Stimulated activated CD4-positive, alpha-beta T cell treated with anti-CD3 and anti-CD28 coated beads, Interleukin-12 subunit alpha, Interleukin-12 subunit beta, amount 100 ng/mL, for 48 hours (primary cell): ENCODE data around the gene UACA.
"Not testable (repeated sequence)": the region's sequence is repeated elsewhere in the genome, so short reads cannot be mapped to it uniquely, and the experiment has no call there.

ENCODE experiments used
- DNase-seq, 3 donors: peaks; one replicate each; pipeline ENCODE4 v3.0.0-alpha.2; 2020; ENCODE audit warnings: low read depth in 2 of 3, low spot score in 1 of 3

UACA gene

DNA sequence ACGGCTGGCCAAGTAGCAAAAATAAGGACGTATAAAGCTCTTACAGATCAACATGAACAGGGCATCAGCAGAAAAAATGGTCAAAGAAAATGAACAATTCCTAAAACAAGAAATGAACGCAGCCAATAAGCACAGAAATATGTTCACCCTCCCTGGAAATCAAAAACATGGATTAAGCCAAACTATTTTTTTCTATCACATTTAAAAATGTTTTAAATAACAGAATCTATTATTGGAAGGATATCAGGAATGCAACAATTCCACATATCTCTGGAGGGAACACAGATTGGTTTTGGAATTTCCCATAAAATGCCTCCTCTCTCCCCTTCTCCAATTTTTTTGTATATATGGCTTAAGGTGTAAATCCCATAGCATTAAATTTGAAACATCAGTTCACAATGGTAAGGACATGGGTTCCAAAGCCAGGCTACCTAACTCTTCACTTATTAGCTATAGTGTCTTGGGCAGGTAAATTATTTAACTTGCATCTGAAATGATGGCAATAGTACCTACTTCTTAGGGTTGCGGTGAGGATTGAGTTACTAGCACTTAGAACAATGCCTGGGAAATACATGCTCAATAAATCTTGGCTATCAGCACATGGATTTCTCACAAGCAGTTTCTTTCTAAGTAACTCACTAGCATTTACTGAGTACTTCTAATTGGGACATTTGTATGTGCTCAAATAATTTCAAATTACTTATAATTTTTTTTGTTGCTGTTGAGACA lies 10.1 kb downstream of the UACA start:
- DNase-seq, result no peak

DNA sequence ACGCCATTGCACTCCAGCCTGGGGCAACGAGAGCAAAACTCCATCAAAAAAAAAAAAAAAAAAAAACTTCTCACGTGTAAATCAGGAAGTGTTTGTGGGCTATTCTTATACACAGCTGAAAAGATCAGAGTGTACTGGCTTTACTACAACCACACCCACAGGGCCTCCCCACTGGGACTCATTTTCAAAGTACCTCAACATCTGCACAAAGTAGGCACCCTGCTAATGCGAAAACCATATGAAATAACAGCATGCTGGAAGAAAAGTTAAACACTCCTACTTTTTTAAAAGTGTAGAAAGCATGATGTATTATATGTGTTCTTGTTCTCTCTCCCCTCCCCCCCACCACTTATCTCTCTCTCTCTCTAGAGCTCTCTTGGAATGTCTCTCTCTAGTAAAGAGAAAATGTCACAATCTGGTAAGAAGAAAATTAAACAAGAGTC lies 11.1 kb downstream of the UACA start:
- DNase-seq, result no peak

DNA sequence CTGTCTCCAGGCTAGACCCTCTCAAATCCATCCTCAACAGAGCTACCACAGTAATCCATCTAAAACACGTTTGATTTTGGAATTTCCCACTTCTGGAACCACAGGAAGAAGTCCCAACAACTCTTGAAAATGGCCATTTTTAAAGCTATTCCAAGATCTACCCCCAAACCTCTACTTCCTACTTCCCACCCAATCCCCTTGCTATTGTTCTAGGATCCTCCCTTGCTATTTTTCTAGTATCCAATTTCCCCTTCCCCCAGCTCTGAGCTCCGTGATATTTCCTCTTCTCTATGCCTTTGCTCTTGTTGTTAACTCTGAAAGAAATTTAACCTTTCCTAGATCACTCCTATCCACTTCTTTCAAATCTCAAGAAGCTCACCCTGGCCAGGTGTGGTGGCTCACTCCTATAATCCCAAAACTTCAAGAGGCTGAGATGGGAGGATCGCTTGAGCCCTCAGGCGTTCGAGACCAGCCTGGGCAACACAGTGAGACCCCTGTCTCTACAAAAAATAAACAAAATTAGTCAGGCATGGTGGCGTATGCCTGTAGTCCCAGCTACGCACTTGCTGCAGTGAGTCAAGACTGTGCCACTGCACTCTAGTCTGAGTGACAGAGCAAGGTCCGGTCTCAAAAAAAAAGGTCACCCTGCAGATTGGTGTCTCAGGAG lies 13.0 kb downstream of the UACA start:
- no peak for DNase-seq

DNA sequence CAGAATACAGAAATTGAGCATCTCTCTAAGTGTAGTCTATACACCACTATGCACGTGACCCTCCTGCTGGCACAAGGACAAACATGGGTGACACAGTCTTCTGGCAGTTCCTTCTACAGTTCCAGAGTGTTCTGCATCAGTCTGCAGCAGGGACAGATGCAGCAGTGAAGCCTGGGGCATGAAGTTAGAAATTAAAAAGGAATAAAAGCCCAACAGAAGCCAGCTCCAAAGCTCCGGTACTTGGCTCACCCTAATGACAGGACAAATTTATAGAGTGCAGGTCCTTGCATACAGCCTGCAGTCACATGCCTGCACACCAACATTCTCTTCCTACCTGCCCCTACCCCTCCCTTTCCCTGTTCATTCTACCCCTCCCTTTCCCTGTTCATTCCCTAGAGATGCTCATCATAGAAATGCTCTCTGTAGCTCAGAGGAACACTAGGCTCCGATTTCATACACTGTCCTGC lies 15.0 kb downstream of the UACA start:
- no peak for DNase-seq

DNA sequence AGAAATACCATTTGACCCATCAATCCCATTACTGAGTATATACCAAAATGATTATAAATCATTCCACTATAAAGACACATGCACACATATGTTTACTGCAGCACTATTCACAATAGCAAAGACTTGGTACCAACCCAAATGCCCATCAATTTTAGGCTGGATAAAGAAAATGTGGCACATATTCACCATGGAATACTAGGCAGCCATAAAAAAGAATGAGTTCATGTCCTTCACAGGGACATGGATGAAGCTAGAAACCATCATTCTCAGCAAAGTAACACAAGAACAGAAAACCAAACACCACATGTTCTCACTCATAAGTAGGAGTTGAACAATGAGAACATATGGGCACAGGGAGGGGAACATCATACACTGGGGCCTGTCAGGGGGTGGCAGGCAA lies 16.8 kb downstream of the UACA start:
- DNase-seq, result not testable (repeated sequence)

DNA sequence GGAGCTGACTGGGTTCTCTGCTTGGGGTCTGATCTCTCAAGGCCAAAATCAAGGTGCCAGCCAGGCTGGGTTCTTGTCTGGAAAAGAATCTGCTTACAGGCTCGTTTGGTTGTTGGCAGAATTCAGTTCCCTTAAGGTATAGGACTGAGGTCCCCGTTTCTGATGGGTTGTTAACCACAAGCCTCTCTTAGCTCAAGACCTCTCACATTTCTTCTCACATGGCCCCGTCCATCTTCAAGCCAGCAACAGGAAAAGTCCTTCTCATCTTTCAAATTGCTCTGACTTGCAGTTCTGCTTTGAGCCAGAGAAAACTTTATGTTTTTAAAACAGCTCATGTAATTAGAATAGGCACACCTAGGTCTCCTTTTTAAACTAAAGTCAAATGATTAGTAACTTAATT lies 20.4 kb downstream of the UACA start:
- no peak for DNase-seq

DNA sequence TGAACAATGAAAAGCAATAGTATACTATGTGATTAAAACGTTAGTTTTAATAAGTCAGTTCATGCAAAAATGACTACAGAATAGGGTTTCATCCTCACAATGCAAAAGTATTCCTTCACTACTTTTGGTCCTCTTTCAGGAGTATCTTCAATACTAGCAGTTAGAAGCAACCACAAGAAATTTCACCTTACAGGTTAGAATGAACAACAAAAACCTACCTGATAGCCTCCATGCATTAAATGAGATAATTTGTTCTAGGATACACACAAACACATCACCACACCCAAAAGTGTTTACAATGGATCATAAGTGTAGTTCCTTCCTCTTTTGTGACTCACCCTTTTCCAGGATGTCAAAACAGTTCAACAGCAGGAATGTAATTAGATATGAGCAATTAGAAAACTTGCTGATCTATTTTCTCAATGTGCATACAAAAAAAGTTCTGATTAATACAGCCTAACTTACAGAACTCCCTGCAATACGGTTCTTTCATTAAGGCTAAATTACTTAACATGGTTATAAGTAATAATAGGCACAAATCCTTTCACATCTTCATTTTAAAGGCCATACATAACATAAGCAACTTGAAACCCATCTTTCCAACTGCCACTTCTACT lies 21.6 kb downstream of the UACA start:
- DNase-seq, result no peak

DNA sequence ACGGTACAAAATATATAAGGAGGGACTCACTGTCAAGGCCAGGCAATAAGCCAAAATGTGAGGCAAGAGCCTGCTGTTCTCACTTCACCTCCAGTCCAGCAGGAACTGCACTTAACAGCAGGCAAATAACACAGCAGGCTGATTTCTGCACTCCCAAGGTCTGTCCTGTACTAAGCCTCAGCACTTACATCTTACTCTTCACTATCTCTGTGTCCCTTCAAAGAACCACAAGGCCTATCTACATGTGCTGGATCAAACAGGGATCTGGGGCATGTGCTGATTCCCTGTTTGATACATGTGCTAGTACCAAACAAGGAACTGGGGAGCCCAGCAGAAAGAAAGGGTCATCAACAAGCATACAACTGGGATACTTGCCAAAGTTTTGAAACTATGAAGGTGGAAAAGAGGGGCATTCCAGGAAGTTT lies 22.2 kb downstream of the UACA start:
- DNase-seq, result no peak

DNA sequence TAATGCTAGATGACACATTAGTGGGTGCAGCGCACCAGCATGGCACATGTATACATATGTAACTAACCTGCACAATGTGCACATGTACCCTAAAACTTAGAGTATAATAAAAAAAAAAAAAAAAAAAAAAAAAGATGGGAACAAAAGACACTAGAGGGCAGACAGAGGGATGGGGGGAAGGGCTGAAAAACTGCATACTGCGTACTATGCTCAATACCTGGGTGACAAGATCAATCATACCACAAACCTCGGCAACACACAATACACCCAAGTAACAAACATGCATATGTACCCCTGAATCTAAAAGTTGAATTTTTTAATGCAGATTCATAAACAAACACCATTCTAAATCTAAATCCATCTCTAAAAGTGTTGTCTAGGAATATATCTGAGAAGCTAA lies 28.3 kb downstream of the UACA start:
- DNase-seq, result not testable (repeated sequence)

DNA sequence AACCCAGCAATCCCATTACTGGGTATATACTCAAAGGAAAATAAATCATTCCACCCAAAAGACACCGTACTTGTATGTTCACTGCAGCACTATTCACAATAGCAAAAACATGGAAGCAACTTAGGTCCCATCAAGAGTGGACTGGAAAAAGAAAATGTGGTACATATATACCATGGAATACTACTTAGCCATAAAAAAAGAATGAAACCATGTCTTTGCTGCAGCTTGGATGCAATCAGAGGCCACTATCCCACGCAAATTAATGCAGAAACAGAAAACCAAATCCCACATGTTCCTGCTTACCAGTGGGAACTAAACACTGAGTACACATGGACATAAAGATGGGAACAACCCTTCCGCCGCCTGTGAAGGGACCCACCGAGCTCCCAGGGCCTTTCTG lies 34.2 kb downstream of the UACA start:
- DNase-seq, result no peak

DNA sequence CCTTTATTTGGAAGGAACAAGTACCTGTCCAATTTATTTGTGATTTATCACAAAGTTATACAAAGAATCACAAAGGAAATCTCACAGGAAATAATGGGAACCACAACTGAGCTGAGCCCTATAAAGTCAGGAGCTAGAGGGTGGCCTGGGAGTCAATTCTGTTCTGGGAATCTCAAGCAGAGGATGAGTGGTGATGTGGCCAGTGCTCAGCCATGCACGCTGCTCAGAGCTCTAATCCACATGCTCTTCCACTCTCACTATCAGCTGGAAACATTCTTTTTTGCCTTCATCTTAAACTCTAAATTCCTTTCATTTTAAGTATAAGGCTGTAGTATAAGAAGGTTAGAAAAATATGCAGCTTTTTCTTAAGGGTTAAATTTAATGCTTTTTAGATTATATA lies 36.6 kb downstream of the UACA start:
- no peak for DNase-seq

DNA sequence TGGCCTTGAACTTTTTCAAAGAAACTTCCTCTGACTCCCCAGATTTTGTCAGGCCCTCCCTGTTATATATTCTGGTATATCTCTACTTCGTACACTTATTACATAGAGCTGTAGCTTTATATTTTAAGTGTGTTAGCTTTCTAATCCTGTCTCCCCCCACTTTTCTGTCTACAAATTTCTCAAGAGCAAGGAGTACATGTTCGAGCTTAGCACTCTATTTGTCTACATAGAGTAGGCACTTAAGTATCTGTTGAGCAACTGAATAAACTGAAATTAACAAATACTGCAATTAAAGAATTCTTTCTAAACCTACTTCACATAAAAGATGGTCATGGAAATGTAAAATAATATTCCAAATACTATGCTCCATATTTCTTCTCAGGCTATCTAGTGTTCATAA lies 39.4 kb downstream of the UACA start:
- no peak for DNase-seq

DNA sequence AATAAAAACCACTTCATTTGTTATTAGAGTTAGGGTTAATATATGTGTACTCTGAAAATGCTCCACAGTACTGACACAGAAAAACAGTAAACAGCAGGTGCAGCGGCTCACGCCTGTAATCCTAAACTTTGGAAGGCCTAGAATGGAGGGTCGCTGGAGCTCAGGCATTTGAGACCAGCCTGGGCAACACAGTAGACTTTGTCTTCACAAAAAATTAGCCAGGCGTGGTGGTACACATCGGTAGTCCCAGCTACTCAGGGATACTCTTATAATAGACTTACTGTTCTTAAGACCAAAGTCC lies 40.3 kb downstream of the UACA start:
- no peak for DNase-seq

DNA sequence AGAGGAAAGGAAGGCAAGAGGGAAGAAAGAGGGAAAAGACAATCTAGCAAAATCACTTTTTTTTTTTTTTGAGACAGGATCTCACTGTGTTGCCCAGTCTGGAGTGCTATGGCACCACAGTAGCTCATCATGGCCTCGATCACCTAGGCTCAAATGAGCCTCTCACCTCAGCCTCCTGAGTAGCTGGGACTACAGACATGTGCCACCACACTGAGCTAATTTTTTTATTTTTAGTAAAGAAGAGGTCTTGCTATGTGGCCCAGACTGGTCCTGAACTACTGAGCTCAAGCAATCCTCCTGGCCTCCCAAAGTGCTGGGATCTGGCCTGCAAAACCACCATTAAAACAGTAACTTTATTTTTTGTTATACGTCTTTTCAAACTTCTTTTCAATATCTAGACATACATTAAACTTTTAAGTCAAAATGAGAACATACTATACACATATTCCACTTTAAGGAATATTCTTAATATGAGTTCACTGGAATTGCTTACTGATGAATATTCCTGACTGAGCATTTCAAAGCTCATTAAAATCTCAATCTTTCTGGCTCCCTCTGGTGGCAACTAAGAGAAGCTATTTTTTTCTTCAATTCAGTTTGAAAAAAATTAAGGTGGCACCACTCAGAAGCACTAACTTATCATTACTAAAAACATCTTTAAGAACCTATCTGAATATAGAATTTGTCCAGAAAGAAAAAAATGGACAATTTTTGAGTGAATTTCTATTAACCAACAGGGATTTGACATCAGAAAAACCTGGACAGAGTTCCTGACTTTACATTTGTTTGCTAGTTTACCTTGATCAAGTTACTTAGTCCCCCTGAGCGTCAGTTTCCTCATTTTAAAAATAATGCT lies 40.9 kb downstream of the UACA start:
- DNase-seq, result no peak

DNA sequence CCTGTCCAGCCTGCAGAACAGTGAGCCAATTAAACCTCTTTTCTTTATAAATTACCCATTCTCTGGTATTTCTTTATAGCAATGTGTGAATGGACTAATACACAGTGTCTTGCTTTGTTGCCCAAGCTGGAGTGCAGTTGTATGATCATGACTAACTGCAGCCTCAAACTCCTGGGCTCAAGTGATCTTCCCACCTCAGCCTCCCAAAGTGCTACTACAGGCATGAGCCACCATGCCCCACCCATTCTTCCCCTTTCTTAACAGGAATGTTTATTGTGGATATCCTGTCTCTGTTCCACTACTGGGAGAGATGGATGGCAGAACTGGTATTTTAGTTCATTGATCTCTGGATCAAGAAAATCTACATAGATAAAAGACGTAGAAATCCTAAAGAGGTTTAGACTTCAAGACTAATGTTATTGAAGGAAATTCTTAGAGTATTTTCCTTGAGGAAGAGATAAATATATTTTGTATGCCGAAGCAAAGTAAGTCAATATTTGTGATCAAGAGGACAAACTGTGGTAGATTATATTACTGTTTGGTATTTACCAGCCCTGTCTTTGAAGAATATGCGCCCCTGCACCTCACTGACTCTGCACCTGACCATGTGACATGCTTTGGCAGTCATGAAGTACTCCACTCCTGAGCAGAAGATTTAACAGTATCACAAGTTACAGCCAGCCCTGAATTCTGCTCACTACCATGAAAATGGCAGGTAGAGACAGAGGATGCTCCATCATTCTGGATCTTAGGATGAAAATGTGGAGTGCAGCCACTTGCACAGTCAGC lies 42.9 kb downstream of the UACA start:
- no peak for DNase-seq

DNA sequence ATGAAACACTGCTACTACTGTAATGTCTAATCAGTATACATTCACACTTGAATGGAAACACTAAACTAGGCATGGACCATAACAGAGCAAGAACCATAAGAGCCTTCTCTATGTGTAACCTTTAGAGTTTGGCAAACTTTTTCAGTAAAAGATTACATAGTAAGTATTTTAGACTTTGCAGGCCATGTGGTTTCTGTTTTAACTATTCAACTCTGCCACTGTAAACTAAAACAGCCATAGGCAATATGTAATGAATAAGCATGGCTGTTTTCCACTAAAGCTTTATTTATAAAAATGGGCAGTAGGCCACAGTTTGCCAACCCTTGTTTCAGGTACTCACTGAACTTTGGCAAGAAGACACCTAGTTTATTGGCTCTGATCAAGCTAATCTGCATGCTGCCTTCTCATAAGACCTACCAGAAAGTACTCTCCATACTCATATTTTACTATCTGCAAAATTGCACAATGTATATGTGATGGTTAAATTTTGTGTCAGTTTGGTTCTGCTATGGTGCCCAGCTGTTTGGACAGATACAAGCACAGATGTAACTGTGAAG lies 46.0 kb downstream of the UACA start:
- no peak for DNase-seq

DNA sequence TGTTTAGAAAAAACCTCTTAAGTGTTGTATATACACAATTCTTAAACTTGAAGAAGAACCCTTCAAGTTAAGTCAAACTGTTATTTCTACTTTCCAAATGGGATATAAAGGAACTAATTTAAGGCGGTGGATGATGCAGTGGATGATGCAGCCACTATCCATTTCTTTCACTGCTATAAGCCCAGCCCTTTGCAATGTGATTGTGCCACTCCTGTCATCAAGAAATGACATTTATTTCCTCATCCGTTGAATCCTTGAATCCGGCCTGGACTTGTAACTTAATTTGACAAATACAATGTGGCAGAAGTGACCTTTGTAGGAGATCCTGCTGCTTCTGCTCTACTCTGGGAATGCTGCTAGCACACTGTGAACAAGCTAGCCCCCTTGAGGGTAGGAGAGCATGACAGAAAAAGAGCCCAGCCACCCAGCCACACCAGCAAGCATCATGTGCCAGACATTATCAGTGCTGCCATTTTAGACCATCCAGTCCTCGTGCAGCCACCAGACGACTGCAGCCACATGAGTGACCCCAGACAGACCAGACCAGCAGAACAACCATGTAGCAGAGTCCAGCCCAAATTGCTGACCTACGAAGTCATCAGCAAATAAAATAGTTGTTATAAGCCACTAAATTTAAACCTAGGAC lies 47.4 kb downstream of the UACA start:
- no peak for DNase-seq

DNA sequence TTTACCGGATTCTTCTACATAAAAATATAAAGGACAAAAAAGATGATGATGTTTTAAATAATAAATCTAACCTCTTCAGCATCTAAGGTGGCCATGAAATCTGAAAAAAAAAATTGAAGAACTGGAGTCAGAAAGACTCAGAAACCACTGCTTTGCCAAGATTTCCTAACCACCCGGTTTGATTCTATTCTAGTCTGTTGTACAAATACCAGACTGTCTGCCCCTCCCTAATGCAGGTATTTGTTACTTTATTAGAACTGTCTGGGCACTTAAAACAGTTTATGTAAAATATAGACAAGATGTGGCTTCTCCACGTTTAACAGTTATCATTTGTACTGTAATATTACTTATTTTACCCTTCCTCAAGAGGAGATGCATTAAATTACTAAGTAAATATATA lies 48.8 kb downstream of the UACA start:
- no peak for DNase-seq

DNA sequence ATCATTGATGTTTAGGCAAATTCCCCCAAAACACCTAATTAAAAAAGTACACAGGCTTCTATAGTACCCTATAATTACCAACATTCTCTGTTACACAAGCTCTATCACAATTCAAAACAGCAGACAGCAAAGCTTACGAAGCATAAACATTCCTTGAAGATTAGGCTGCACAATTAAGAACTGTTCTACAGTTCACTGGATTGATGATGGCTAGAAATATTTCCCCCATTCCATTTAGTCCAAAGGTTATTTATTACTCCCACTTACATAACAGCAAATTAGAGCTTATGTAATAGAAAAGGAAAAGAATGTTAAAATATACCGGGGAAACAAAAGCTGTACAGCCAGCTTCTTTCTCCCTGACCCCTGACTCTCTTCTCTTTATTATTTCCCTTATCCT lies 49.3 kb downstream of the UACA start:
- DNase-seq, result no peak

DNA sequence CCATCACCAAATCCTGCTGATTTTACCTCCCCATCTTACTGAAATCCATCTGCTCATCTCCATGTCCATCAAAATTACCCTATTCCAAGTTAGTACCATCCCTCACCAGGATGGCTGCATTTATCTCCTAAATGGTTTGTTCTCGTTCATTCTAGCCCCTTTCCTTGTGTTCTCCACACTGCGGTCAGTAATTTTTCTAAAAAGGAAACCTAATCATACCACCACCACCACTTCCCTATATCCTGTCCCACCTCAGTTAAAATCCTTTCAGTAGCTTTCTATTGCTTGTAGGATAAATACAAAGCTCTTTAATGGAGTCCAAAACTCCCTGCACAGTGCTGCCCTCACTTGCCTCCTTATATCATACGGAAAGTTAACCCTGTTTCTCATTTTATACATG lies 51.1 kb downstream of the UACA start:
- DNase-seq, result no peak
